OCI-LY7 (cell line): ENCODE data around the gene ABHD6.

Experiments used
- CTCF ChIP-seq: fragments of 200-600 bp; sonication (generic); conservative IDR thresholded peaks from 2 replicates; pipeline ENCODE4 v1.5.1; 2014; ENCODE audit warnings: mild to moderate bottlenecking, antibody characterized with exemption, low read length, moderate library complexity, mixed read lengths
- EZH2phosphoT487 ChIP-seq: fragments of 200-600 bp; sonication (generic); IDR thresholded peaks from 2 replicates; pipeline ENCODE4 v1.6.1; 2018; ENCODE audit warnings: low read depth, borderline replicate concordance, mild to moderate bottlenecking, mixed run types, antibody characterized with exemption, low read length, moderate library complexity, mixed read lengths

DNA sequence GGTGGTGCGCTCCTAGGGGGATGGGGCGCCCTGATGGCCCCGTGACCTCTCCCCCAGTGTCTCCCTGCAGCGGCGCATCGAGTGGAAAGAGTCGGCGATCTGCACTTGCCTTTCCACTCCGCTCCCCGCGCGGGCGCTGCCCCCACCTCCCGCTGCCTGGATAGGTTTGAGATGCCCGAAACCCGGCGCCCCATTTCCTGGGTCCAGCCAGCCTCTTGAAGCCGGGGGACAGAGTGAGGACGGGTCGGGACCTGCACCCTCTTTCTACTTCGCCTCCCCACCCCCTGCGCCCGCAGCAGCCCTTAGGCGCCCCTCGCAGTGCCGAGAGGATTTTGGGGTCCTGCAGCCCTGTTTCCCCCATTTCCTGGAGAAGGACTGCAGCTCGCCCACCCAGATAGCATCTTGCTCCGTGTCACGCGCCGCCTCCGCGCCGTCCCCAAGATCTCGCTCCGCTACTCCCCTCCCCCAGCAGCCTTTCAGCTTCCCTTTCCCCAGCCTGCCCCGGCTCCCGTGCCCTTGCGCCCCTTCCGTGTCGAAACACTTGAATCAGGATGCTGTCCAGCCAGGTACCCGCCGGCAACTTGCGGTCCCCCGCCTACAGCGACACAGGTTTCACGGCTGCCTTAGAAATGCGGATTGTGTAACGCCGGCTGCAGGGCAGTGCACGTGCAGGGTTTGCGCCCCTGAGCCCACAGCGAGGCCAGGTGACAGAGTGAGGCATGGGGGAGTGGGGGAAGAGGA lies 519 bp downstream of the ABHD6 start:
- TF ChIP-seq CTCF = no peak
- TF ChIP-seq EZH2phosphoT487 = no peak
